Urothelium cell line (cell line): ENCODE data around the gene EEFSEC.
A peak's percentile ranks its signal among the peaks of the same experiment; 100 is the strongest.

Source experiments
- DNase-seq: peaks from one replicate; pipeline ENCODE4 v3.0.0; 2011; ENCODE audit warnings: low spot score, mixed read lengths
- FAIRE-seq: peaks from 2 replicates; lab custom pipeline; 2011; peaks lifted over from hg19 to GRCh38; lab: Jason Lieb, UNC

EEFSEC gene

GRCh38 chr3:128311441-128311844, 158.2 kb downstream of the EEFSEC start:
- FAIRE-seq: no peak
- DNase-seq: no peak

DNA sequence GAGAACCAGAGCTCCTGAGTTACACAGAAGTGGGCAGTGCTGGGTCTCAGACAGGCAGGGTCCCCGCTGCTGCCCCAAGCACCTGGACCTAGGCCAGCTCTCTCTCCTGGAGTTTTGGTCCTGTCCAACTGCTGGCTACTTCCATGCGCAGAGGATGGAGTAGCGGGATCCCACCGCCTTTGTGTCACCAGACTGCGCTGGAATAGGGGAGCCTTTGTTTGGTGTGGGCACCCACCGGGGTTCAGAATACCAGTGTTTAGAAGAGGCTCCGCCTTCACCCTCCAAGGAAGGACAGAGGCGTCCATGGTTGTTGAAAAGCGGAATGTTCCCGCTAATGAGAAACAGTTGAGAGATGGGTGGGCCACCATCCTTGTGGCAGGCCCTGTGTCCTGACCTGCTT, 159.0 kb downstream of the EEFSEC start:
- no peak for DNase-seq
- no peak for FAIRE-seq

GRCh38 chr3:128313071-128313725, 159.9 kb downstream of the EEFSEC start:
- DNase-seq (no peak), FAIRE-seq (no peak)

- DNase-seq: no peak
- FAIRE-seq: no peak
Observed at GRCh38 chr3:128313935-128314334, 160.7 kb downstream of the EEFSEC start.

DNA sequence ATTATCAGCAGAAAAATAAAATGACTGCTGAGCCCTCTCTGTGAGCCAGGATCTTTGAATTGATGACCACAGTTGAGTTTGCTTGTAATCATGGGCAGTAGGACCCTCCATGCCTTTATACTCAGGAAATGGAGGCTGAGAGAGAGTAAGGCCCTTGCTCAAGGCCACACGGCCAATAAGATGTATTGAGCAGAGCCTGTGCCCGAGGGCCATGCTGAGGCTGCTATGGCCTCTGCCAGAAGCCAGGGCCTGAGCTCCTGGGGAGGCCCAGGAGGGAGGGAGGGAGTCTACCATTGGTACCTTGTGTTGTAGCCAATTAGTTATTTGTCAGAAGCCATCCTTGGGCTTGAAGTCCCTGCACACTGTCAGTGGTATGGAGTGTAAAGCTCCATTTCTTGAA, 162.0 kb downstream of the EEFSEC start:
- DNase-seq: no peak
- no peak for FAIRE-seq

- no peak for FAIRE-seq
- DNase-seq: no peak
Observed at GRCh38 chr3:128316481-128316891, 163.2 kb downstream of the EEFSEC start.

DNA sequence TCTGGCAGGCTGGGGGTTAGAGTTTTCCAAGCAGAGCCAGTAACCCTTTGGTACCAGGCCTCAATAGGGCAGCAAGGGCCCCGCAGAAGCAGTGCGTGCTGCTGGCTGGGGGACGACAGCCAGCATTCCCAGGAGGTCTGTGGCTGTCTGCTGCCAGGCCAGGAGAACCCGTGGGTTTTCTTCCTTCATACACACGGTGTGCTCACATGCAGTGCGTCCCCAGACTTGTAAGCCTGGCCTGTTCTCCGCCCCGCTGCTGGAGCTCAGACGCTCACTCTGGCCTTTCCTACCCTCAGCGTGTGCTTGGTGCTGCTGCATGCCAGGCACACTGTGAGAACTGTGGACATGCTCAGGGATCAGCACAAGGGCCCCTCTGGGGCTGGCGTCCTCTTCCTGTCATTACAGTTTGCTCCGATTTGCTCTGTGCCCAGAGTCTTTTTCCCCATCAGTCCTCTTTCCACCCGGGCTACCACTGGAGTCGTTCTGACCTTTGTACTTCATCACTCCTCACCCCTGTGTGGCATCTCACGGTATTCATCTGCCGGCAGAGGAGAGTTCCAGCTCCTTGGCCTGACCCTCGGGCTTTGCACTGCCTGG, 163.9 kb downstream of the EEFSEC start:
- FAIRE-seq (no peak), DNase-seq (no peak)

GRCh38 chr3:128317698-128318231, 164.5 kb downstream of the EEFSEC start:
- DNase-seq: no peak
- FAIRE-seq: no peak

GRCh38 chr3:128318275-128318941, 165.1 kb downstream of the EEFSEC start:
- FAIRE-seq (no peak), DNase-seq (no peak)

DNA sequence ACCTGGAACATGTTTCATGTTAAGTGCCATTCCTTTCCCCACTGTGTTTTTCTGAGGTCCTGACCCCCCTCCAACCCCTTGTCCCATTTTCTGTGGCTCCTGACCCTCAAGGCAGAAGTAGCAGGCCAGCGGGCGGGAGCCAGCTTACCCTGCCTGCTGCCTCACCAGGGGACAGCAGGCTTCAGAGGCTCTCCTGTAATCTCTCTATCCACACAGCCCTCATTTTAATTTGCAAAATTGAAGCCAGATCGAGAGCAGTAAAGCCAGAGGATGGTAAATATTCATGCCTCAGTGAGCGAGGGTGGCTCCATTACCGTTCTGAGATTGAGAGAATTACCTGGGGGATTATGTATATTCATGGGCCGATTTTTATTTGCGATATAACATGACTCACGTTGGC, 165.8 kb downstream of the EEFSEC start:
- FAIRE-seq (no peak), DNase-seq (no peak)

DNA sequence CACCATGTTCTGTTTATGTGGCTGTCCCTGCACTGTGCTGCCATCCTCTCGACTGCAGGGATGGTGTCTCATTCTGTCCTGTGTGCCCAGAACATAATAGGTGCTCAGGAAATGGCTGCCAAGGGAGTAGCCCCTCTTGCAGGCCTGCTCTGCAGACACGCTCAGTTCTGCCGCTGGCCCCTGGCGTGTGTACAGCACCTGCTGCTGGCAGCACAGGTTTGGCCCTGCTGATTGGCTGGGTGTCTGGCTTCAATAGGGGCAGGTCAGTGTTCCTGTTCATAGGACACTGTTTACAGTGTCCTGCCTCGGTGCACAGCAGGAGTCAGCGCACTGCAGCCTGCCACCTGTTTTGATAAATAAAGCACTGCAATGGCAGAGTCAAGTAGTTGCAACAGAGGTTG, 166.5 kb downstream of the EEFSEC start:
- FAIRE-seq: no peak

DNA sequence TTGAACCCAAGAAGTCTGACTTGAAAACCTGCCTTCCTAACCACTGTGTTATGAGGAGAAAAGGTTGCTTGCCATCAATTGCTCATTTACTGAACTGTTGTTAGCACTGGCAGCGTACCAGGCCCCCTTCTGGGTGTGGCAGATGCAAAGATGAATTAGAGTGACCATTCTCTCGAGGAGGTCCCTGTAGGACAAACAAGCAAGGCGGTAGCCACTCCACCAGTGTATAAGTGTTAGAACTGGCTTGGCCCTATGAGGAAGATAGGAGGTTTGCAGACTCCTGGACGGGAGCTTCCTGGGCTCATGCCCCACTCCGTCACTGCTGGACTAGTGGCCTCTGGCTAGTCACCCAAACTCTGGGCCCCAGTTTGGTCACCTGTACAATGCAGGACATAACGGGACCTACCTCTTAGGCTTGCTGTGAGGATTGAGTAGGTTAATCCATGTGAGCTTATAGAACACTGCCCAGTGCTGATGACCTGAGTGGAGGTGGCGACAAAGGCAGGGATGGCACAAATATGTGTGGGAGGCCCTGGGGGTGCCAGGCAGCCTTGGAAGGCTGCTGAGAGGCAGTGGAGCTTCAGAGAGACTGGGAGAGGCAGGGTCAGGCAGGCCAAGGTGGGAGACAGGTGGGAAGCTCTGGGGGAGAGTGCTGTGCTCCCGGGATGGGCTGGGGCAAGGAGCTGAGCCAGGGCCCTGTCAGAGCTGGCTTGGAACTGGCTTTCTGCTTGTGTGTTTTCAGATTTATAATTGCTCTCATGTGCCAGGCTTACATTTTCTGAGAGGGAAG, 167.5 kb downstream of the EEFSEC start:
- no peak for DNase-seq

More for the DNA sequence above, 166.5 kb downstream of the EEFSEC start:
- no peak for DNase-seq

DNA sequence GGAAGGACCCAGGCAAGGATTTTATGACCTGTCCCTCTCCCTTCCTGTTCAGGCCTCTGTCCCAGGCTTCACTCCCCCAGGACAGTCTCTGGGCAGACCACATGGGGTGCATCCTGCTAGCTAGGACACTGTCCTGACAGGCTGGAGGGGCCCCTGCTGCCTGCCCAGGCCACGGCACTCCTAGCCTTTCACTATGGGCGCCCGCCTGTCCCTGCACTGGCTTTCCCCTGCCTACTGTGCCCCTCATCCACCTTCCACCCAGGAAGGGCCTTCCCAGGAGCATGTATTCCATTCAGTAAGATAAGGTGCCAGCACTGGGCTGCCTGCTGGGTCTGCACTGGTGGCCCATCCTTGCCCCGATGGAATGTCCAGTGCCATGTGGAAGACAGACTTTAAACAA, 168.1 kb downstream of the EEFSEC start:
- DNase-seq: no peak
- FAIRE-seq: no peak

More for the DNA sequence above, 167.5 kb downstream of the EEFSEC start:
- no peak for FAIRE-seq

GRCh38 chr3:128322030-128323022, 169.0 kb downstream of the EEFSEC start:
- no peak for FAIRE-seq
- peak; percentile 31 for DNase-seq

DNA sequence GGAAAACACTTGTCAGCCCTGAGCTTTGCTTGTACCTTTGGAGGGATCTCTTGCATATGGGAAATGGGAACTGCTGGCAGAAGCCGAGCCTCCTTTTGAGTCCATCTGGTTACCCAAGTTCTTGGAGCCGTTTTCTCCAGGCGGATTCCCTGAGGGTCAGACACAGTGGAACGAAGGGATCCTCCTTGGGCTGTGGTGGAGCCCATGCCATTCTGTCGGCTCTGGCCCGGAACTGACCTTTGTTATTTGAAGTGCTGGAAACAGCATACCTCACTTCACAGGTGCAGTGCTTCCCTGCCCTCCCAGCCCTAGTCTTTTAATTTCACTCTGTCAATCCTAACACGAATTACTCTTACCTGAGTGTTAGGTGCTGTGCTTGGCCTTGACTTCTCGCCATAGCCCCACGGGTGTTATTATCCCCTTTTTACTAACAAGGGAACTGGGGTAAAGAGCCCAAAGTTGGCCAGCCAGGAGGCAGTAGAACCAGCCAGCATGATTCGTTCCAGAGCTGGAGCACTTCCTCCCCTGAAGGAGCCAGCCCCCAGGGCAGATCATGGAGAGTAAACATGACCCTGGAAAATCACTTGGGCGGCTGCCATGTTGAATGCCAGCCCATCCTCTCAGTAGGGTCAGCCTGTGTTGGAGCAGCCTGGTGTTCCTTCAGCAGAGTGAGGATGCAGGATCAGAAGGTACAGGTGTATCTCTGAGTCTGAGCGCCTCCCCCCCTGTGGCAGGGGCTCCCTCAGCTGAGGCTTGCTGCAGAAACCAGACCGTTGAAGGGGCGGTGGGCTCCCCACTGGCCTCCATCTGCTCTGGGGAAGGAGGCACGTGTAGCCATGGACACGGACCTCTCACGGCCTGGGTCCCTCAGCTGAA, 170.2 kb downstream of the EEFSEC start:
- FAIRE-seq (no peak), DNase-seq (no peak)

DNA sequence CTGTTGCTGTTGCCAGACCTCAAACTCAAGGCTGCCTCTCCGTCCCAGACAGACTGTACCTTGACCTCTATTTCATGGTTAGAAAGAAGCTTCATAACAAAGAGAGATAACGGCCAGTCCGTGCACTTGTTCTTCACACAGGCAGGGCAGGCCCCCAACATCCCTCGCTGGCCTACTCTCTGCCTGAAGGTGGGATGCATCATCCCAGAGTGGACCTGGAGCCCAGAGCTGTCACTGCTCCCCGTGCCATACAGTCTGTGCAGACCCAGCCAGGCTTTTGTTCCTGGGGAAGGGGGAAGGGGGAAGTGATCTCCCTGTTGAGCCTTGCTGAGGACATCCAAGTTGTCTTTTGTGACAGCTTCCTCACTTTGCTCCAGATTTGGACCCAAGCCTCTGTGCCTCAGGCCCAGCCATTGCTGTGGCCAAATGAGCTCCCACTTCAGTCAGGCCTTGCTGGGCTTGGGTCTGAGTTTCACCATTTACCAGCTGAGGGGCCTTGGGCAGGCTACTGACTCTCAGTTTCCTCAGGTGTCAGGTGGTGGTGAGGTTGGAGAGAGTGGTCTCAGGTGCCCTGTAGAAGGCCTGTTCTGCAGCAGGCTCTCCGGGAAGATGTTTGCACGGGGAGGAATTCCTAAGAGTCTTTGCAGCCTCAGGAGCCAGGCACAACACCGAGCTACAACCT, 171.8 kb downstream of the EEFSEC start:
- DNase-seq (no peak), FAIRE-seq (no peak)

DNA sequence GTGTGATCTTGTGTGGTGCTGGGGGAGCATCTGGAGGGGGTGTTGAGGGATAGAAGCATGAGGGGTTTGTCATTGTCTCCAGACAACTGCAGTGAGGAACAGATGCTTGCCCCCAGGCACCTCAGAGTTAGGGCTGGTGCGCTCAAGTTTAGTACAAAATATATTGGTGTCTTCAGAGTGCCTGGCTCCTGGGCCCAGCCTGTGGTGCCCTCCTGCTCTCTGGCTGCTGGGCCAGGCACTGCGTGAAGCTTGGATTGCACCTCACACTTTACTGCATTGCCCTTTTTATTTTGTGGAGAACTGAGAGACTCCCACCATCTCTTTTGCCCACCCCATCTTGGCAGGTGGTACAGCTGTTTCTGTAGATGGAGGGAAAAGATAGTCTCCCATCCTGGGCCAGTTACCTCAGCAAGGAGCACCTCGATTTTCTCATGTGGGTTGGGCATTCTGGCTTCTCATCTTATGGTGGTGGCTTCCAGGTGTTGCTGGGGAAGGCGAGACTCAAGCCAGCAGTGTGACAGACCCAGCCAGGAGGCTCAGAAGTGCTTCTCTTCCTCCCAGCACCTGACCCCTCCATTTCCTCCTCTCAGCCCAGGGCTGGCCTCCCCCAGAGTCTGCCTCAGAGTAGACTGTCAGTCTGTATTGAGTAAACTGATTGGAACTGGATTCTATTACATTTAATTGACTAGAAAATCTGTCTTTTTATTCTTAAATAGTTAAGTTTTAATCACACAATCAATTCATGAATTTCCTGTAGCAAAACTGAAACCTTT, 173.0 kb downstream of the EEFSEC start:
- no peak for FAIRE-seq
- no peak for DNase-seq

- no peak for FAIRE-seq
- DNase-seq: no peak
Observed at GRCh38 chr3:128327606-128328031, 174.3 kb downstream of the EEFSEC start.
